ENCODE measurements around the gene CYB5D1. TPM values are rescaled to one million over a fixed set of nuclear protein-coding genes. Genes with fewer than 3 reads are reported as not detected.
A peak's percentile ranks its signal among the peaks of the same experiment; 100 is the strongest.

Gene CYB5D1
- total RNA-seq, 4 donors from 2014 or later = 12.0 to 18.7 (median 13.7) TPM

GRCh38 chr17:7833795-7834541 lies 23.8 kb upstream of the CYB5D1 start, which contains the start of gene KDM6B:
KDM6B (plus strand) TSS chr17:7834217; CDS start chr17:7845555, 11,338 bp downstream.
- H3K9me3 ChIP-seq = no peaks in the 10 kb centered on the region
- no peaks in the 10 kb centered on the region for H3K27me3 ChIP-seq
- H3K36me3 ChIP-seq = no peaks in the 10 kb centered on the region
- peaks cover 6 to 43% (median 35%) of the 10 kb centered on the region in 3 donors for H3K4me1 ChIP-seq
- no peak for TF ChIP-seq EP300 (IDR thresholded peaks at IDR 0.05)
- peak in 2 of 4 experiments; percentile 17 to 27 for TF ChIP-seq CTCF (IDR thresholded peaks at IDR 0.05)
- TF ChIP-seq POLR2AphosphoS5 (IDR thresholded peaks at IDR 0.05) = peak; percentile 3
- peak; percentile 16 to 59 for TF ChIP-seq POLR2A (IDR thresholded peaks at IDR 0.05)
- ATAC-seq = peak; percentile 84
- peak within 1 kb of the TSS; percentile 81 to 86 for H3K4me3 ChIP-seq
- 0 to 1% methylated on average over 15 to 20 of the region's 49 CpGs for WGBS, 2 donors (ENCODE audit: low coverage in 1 of 2)
- peak within 1 kb of the TSS; percentile 94 to 99 (median 96) for H3K27ac ChIP-seq

GRCh38 chr17:7834542-7834956 lies 23.3 kb upstream of the CYB5D1 start:
- H3K4me3 ChIP-seq = peak overlapping the region; percentile 81 to 86
- ATAC-seq = peak; percentile 19
- TF ChIP-seq POLR2AphosphoS5 (IDR thresholded peaks at IDR 0.05) = peak; percentile 11
- peak in 1 of 2 donors; percentile 8 for TF ChIP-seq POLR2A (IDR thresholded peaks at IDR 0.05)
- TF ChIP-seq EP300 (IDR thresholded peaks at IDR 0.05) = no peak
- TF ChIP-seq CTCF (IDR thresholded peaks at IDR 0.05) = no peak
- no peaks in the 10 kb centered on the region for H3K9me3 ChIP-seq
- no peaks in the 10 kb centered on the region for H3K27me3 ChIP-seq
- peak overlapping the region; percentile 94 to 99 (median 96) for H3K27ac ChIP-seq
- peaks cover 6 to 49% (median 41%) of the 10 kb centered on the region in 3 donors for H3K4me1 ChIP-seq
- 0% methylated on average over 4 of the region's 20 CpGs; no CpG with 5 or more reads in 1 of the 2 donors for WGBS, 2 donors (ENCODE audit: low coverage in 1 of 2)
- H3K36me3 ChIP-seq = no peaks in the 10 kb centered on the region

GRCh38 chr17:7834957-7835813 lies 22.6 kb upstream of the CYB5D1 start:
- TF ChIP-seq POLR2AphosphoS5 (IDR thresholded peaks at IDR 0.05) (peak; percentile 92), POLR2A (IDR thresholded peaks at IDR 0.05) (peak; percentile 83 to 87), EP300 (IDR thresholded peaks at IDR 0.05) (no peak), CTCF (IDR thresholded peaks at IDR 0.05) (peak in 3 of 4 experiments; percentile 80 to 93 (median 86))
- Histone ChIP-seq H3K4me3 (peak overlapping the region; percentile 81 to 86), H3K36me3 (peaks cover 0 to 6% of the 10 kb centered on the region in 2 donors), H3K4me1 (peaks cover 6 to 55% (median 42%) of the 10 kb centered on the region in 3 donors), H3K27ac (peak overlapping the region; percentile 94 to 99 (median 96)), H3K9me3 (no peaks in the 10 kb centered on the region), H3K27me3 (no peaks in the 10 kb centered on the region)
- peak; percentile 82 for ATAC-seq
- 0 to 1% methylated on average over 5 to 11 of the region's 69 CpGs for WGBS, 2 donors (ENCODE audit: low coverage in 1 of 2)

- Histone ChIP-seq H3K4me3 (peak overlapping the region; percentile 81 to 86), H3K36me3 (peaks cover 0 to 14% of the 10 kb centered on the region in 2 donors), H3K4me1 (peaks cover 6 to 63% (median 44%) of the 10 kb centered on the region in 3 donors), H3K27me3 (no peaks in the 10 kb centered on the region), H3K27ac (peak overlapping the region; percentile 94 to 99 (median 96)), H3K9me3 (no peaks in the 10 kb centered on the region)
- TF ChIP-seq POLR2AphosphoS5 (IDR thresholded peaks at IDR 0.05) = peak; percentile 61
- peak in 1 of 4 experiments; percentile 4 for TF ChIP-seq CTCF (IDR thresholded peaks at IDR 0.05)
- no peak for TF ChIP-seq EP300 (IDR thresholded peaks at IDR 0.05)
- TF ChIP-seq POLR2A (IDR thresholded peaks at IDR 0.05) = peak; percentile 64 to 76
- WGBS, 2 donors (ENCODE audit: low coverage in 1 of 2) = 0% methylated on average over 18 of the region's 61 CpGs; no CpG with 5 or more reads in 1 of the 2 donors
- no peak for ATAC-seq
Observed at GRCh38 chr17:7835814-7836595, 21.8 kb upstream of the CYB5D1 start.

Measured in gastroesophageal sphincter (tissue), 4 donors.